OCI-LY7 (cell line): ENCODE results near the gene ARHGEF4.

ENCODE experiments used
- CTCF ChIP-seq: fragments of 200-600 bp; sonication (generic); conservative IDR thresholded peaks from 2 replicates; pipeline ENCODE4 v1.5.1; 2014; ENCODE audit warnings: mild to moderate bottlenecking, antibody characterized with exemption, low read length, moderate library complexity, mixed read lengths
- EZH2phosphoT487 ChIP-seq: fragments of 200-600 bp; sonication (generic); IDR thresholded peaks from 2 replicates; pipeline ENCODE4 v1.6.1; 2018; ENCODE audit warnings: low read depth, borderline replicate concordance, mild to moderate bottlenecking, mixed run types, antibody characterized with exemption, low read length, moderate library complexity, mixed read lengths

- TF ChIP-seq CTCF (no peak), EZH2phosphoT487 (no peak)
These were observed 187.0 kb downstream of the ARHGEF4 start for GRCh38 chr2:131023758-131024157.
